SK-N-SH (cell line): ENCODE results near the gene SCN11A.

Source experiments
- CTCF ChIP-seq: fragments of 200-600 bp; sonication (generic); IDR thresholded peaks from 2 replicates; pipeline ENCODE4 v1.6.1; 2017; ENCODE audit warnings: antibody characterized with exemption, mild to moderate bottlenecking, moderate library complexity
- RAD21 ChIP-seq: IDR thresholded peaks from 2 replicates; pipeline ENCODE4 v1.6.1; 2012; ENCODE audit warnings: mild to moderate bottlenecking, low read length

- no peak for TF ChIP-seq CTCF
- TF ChIP-seq RAD21: no peak
These were observed 27.2 kb downstream of the SCN11A start for GRCh38 chr3:39024497-39024896.
